WTC11 (cell line): ENCODE results near the gene RGS16.

Experiments
- CTCF ChIP-seq: fragments of 200-600 bp; IDR thresholded peaks from 2 replicates; pipeline ENCODE4 v1.8.0; 2022; ENCODE audit warnings: antibody characterized with exemption
- EMX1 ChIP-seq: fragments of 250-450 bp; sonication (Bioruptor Pico); IDR thresholded peaks from 2 replicates; pipeline ENCODE4 v1.8.0; 2021; ENCODE audit warnings: mild to moderate bottlenecking
- ETV6 ChIP-seq: sonication (generic); formaldehyde crosslinking; IDR thresholded peaks from 2 replicates; pipeline ENCODE4 v1.8.1; 2022; ENCODE audit warnings: mild to moderate bottlenecking, missing genetic modification reagents
- FOXJ3 ChIP-seq: sonication (generic); formaldehyde crosslinking; IDR thresholded peaks from 2 replicates; pipeline ENCODE4 v1.9.0; 2021; ENCODE audit warnings: missing genetic modification reagents, mild to moderate bottlenecking, borderline replicate concordance
- IRF1 ChIP-seq: sonication (generic); formaldehyde crosslinking; IDR thresholded peaks from 2 replicates; pipeline ENCODE4 v1.8.0; 2023; ENCODE audit warnings: missing genetic modification reagents
- MLX ChIP-seq: sonication (generic); formaldehyde crosslinking; IDR thresholded peaks from 2 replicates; pipeline ENCODE4 v1.8.1; 2023; ENCODE audit warnings: mild to moderate bottlenecking, missing genetic modification reagents, moderate library complexity
- NR1H2 ChIP-seq: sonication (generic); formaldehyde crosslinking; IDR thresholded peaks from 2 replicates; pipeline ENCODE4 v1.9.0; 2021; ENCODE audit warnings: mild to moderate bottlenecking, moderate library complexity, missing genetic modification reagents
- USF1 ChIP-seq: sonication (generic); formaldehyde crosslinking; IDR thresholded peaks from 2 replicates; pipeline ENCODE4 v1.8.0; 2022; ENCODE audit warnings: mild to moderate bottlenecking, missing genetic modification reagents
- TF ChIP-seq, protein P1 (sequence below): sonication (generic); formaldehyde crosslinking; IDR thresholded peaks from 2 replicates; pipeline ENCODE4 v1.8.1; 2023; ENCODE audit warnings: mild to moderate bottlenecking, missing genetic modification reagents, borderline replicate concordance
- TF ChIP-seq, protein P2 (sequence below): sonication (generic); formaldehyde crosslinking; IDR thresholded peaks from 2 replicates; pipeline ENCODE4 v1.8.0; 2022; ENCODE audit warnings: mild to moderate bottlenecking, missing genetic modification reagents

DNA sequence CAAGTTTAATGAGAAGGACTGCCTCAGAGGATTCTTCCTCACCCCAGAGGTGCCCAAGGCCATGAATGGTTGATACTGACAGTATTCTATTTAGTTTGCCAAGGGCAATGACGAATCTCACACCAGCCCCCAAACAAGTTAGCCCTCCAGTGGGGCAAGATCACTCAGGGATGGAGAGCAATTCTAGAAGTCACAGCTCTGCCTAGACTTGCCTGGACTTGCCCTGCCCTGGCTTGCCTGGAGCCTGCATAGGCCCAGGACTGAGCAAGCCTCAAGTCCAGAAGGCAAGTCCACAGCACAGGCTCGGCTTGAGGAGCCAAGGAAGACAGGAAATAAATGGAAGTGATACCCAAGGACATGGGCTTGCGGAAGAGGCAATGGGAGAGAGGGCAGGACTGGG, 39.5 kb upstream of the RGS16 start:
- TF ChIP-seq FOXJ3 (CRISPR knock-in tag): no peak
- TF ChIP-seq CTCF: no peak
- no peak for TF ChIP-seq EMX1
- no peak for TF ChIP-seq MLX (CRISPR knock-in tag)
- TF ChIP-seq, protein P1, sequence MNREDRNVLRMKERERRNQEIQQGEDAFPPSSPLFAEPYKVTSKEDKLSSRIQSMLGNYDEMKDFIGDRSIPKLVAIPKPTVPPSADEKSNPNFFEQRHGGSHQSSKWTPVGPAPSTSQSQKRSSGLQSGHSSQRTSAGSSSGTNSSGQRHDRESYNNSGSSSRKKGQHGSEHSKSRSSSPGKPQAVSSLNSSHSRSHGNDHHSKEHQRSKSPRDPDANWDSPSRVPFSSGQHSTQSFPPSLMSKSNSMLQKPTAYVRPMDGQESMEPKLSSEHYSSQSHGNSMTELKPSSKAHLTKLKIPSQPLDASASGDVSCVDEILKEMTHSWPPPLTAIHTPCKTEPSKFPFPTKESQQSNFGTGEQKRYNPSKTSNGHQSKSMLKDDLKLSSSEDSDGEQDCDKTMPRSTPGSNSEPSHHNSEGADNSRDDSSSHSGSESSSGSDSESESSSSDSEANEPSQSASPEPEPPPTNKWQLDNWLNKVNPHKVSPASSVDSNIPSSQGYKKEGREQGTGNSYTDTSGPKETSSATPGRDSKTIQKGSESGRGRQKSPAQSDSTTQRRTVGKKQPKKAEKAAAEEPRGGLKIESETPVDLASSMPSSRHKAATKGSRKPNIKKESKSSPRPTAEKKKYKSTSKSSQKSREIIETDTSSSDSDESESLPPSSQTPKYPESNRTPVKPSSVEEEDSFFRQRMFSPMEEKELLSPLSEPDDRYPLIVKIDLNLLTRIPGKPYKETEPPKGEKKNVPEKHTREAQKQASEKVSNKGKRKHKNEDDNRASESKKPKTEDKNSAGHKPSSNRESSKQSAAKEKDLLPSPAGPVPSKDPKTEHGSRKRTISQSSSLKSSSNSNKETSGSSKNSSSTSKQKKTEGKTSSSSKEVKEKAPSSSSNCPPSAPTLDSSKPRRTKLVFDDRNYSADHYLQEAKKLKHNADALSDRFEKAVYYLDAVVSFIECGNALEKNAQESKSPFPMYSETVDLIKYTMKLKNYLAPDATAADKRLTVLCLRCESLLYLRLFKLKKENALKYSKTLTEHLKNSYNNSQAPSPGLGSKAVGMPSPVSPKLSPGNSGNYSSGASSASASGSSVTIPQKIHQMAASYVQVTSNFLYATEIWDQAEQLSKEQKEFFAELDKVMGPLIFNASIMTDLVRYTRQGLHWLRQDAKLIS: no peak
- TF ChIP-seq IRF1 (CRISPR knock-in tag): no peak
- TF ChIP-seq NR1H2 (CRISPR knock-in tag): no peak
- no peak for TF ChIP-seq USF1 (CRISPR knock-in tag)
- no peak for TF ChIP-seq ETV6 (CRISPR knock-in tag)
- TF ChIP-seq, protein P2, sequence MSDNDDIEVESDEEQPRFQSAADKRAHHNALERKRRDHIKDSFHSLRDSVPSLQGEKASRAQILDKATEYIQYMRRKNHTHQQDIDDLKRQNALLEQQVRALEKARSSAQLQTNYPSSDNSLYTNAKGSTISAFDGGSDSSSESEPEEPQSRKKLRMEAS (CRISPR knock-in tag): no peak
